Ecto neural progenitor cell (in vitro differentiated cells): ENCODE data around the gene ZNF622.

Experiments used
- DNase-seq: peaks from one replicate; pipeline ENCODE4 v3.0.0-alpha.2; 2018; ENCODE audit warnings: low spot score

Gene ZNF622

GRCh38 chr5:16430349-16431089, 35.1 kb downstream of the ZNF622 start:
- no peak for DNase-seq

- no peak for DNase-seq
Observed at GRCh38 chr5:16428359-16428758, 37.2 kb downstream of the ZNF622 start.

- no peak for DNase-seq
Observed at GRCh38 chr5:16427587-16427986, 38.0 kb downstream of the ZNF622 start.

- DNase-seq = no peak
Observed at GRCh38 chr5:16418471-16418922, 47.1 kb downstream of the ZNF622 start.

GRCh38 chr5:16417398-16418074, 48.1 kb downstream of the ZNF622 start:
- DNase-seq = no peak

- no peak for DNase-seq
Observed at GRCh38 chr5:16414861-16415260, 50.7 kb downstream of the ZNF622 start.

- no peak for DNase-seq
Observed at GRCh38 chr5:16413166-16413860, 52.3 kb downstream of the ZNF622 start.

- no peak for DNase-seq
Observed at GRCh38 chr5:16412556-16412955, 53.0 kb downstream of the ZNF622 start.

GRCh38 chr5:16411741-16412455, 53.7 kb downstream of the ZNF622 start:
- no peak for DNase-seq

GRCh38 chr5:16411235-16411634, 54.4 kb downstream of the ZNF622 start:
- DNase-seq = no peak

- no peak for DNase-seq
Observed at GRCh38 chr5:16410338-16410737, 55.3 kb downstream of the ZNF622 start.

- DNase-seq = no peak
Observed at GRCh38 chr5:16406630-16407029, 59.0 kb downstream of the ZNF622 start.

- no peak for DNase-seq
Observed at GRCh38 chr5:16406023-16406422, 59.6 kb downstream of the ZNF622 start.
